H4 (cell line): Measurements from ENCODE around the gene NFATC1. TPM values are rescaled to one million over a fixed set of nuclear protein-coding genes. Genes with fewer than 3 reads are reported as not detected.
"Not testable (repeated sequence)": the region's sequence is repeated elsewhere in the genome, so short reads cannot be mapped to it uniquely, and the experiment has no call there.

Experiments
- DNase-seq: peaks from one replicate; pipeline ENCODE4 v3.0.0-alpha.2; 2015; ENCODE audit warnings: low spot score
- total RNA-seq: library from RNA; depleted of rRNA; stranded (reverse); fragments of >200 nt; shearing (Covaris generic); gene quantifications from 2 replicates; pipeline ENCODE4 v1.2.3, GENCODE V29; 2014

NFATC1 gene
- total RNA-seq, 1 experiment from 2014 or later: 4.3 TPM

GRCh38 chr18:79489051-79489898, 93.5 kb downstream of the NFATC1 start:
- no peak for DNase-seq

- DNase-seq: no peak
These were observed 94.3 kb downstream of the NFATC1 start for GRCh38 chr18:79489899-79490625.

- DNase-seq: no peak
These were observed 94.9 kb downstream of the NFATC1 start for GRCh38 chr18:79490626-79491041.

DNA sequence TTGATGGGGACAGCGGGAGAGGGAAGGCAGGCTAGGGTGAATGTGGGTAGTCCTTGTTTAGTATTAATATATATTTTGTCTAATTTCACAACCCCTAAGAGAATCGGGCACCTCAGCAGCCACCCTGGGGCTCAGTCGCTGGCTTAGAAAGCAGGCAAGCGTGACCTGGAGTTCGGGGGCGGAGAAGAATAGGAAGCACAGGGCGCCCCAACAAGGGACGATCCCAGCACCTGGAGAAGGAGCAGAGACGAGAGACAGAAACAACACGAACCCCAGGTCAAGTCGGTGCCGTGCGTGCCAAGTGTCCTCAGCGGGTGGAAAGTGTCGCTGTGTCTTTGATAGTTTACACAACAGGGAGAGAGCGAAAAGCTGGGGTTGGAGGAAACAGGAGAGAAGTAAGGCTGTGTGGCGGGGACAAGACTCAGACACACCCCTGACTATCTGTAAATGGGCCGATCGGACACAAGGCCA, 95.4 kb downstream of the NFATC1 start:
- DNase-seq: no peak

GRCh38 chr18:79493211-79493800, 97.6 kb downstream of the NFATC1 start:
- DNase-seq: no peak

- DNase-seq: no peak
These were observed 98.1 kb downstream of the NFATC1 start for GRCh38 chr18:79493801-79494211.

DNA sequence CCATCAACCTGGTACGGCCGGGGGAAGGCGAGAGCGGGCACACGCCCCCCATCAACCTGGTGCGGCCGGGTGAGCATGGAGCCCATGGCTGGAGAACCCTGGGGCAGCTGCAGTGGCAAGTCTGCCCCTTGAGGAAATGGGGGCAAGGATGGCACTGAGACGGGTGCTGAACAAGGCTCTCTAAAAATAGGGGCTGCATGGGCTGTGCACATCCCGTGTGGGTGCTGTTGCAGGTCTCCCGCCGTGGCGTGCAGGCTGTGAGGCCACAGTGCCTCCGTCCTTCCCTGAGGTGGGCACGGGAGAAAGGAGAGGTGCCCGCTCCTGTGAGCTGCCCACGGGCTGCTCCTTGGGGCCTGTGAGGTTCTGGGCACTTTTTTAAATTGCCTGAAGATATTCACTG, 99.2 kb downstream of the NFATC1 start:
- DNase-seq: no peak

DNA sequence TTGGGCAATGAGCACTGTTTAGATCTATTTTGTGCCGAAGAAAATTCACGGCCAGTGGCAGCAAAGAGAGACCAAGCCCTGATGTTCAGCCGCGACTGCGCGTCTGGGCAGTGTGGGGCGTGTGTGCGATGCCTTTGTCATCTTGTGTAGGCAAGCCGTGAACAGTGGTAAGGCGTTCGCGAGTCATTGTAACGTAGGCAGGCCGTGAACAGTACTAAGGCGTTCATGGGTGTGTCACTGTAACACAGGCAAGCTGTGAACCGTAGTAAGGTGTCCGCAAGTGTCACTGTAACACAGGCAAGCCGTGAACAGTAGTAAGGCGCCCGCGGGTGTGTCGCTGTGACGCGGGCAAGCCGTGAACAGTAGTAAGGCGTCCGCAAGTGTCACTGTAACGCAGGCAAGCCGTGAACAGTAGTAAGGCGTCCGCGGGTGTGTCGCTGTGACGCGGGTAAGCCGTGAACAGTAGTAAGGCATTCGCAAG, 99.9 kb downstream of the NFATC1 start:
- no peak for DNase-seq

GRCh38 chr18:79496237-79496977, 100.7 kb downstream of the NFATC1 start:
- DNase-seq: no peak

GRCh38 chr18:79496978-79497637, 101.4 kb downstream of the NFATC1 start:
- DNase-seq: no peak

GRCh38 chr18:79497638-79498081, 101.9 kb downstream of the NFATC1 start:
- DNase-seq: no peak

DNA sequence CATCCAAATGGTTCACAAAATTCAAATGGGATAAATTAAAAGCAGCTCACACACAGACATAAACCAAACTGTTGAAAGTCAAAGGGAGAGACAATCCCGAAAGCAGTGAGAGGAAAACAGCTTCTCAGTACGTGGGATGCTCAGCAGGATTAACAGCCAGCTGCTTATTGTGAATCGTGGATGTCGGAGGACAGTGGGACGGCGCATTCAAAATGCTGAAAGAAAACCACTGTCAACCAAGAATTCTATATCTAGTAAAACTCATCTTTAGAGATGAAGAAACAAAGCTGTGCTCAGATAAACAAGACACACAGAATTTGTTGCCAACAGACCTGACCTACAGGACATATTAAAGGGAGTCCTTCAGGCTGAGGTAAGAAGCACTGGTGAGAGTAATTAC, 102.9 kb downstream of the NFATC1 start:
- no peak for DNase-seq

DNA sequence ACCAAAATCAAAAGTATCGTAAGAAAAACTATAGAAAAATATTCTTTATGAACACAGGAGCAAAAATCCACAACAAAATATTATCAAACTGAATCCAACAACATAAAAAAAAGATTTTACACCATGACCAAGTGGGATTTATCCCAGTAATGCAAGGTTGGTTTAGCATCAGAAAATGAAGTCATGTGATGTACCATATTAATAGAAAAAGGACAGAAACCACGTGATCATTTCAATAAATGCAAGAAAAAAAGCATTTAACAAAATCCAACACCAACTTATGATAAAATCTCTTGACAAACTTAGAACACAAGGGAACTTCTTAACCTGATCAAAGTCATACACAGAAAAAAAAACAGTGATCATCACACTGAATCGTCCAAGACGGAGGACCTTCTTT, 105.3 kb downstream of the NFATC1 start:
- DNase-seq: no peak

DNA sequence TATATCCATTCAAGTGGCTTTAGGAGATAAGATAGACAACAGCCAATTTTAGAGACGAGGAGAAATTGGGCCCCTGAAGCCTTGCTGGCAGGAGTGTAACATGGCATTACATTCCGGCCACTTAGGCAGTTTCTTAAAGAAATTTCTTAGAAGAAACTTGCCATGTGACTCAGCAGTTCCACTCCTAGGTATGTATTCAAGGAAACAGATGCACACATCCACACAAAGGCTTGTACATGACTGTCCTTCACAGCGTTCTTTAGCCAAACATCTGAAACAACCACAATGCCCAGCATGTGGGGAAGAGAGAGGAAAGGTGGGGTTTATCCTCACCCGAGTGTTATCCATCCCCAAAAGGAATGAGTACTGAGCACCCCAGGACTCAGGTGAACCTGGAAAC, 107.1 kb downstream of the NFATC1 start:
- no peak for DNase-seq

DNA sequence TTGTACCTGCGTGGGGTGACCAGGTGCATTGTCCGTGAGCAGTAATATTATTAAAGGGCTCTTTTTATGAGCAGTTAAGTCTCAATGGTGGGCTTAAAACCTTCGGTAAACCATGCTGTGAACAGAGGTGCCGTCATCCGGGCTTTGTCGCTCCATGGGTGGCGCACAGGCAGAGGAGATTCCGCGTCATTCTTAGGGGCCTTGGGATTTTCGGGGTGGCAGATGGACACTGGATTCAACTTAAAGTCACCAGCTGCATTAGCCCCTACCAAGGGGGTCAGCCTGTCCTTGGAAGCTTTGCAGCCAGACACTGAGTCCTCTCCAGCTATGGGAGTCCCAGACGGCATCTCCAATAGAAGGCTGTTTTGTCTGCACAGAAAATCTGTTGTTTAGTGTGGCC, 107.7 kb downstream of the NFATC1 start:
- DNase-seq: no peak

GRCh38 chr18:79504034-79504433, 108.3 kb downstream of the NFATC1 start:
- DNase-seq: no peak

- not testable (repeated sequence) for DNase-seq
These were observed 108.8 kb downstream of the NFATC1 start for GRCh38 chr18:79504495-79504894.

GRCh38 chr18:79505465-79505864, 109.7 kb downstream of the NFATC1 start:
- DNase-seq: not testable (repeated sequence)

DNA sequence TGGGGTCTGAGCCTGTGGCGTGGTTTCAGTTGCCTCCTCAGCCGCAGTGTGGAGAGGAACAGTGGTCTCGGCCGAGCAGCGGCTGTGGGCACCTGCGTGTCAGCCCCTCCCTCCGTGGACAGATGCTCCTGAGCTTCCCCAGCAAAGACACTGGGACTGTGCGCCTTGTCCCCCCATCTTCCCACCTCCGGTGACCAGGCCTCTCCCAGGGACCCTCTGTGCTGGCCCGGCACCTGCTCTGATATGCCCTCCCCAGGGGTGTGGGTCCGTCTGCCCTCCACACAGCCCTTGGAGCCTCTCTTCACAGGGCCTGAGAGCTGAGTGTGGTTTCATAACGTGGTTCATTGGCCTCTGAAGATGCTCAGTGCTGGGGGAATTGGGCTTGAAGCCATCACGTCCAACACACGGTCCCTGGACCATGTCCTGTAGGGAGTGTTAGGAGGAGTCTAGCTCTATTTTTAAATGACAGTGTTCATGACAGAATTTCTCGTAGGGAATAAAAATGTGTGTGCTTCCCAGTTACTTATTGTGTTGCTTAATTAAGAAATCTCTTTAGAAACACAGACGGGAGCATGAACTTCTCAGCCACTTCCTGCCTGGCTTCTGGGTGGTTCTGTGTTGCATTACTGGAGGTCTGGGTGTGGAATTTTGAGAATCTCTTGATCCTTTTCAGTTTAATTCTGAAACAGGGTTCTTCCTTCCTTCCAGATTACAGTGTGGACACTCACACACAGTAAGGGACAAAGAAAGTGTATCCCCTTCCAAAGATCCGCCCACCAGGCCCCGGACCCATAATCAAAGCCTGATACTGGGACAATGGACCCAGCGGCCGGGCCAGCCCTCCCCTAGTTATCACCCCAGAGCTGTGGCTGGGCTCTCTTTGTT, 110.7 kb downstream of the NFATC1 start:
- no peak for DNase-seq

DNA sequence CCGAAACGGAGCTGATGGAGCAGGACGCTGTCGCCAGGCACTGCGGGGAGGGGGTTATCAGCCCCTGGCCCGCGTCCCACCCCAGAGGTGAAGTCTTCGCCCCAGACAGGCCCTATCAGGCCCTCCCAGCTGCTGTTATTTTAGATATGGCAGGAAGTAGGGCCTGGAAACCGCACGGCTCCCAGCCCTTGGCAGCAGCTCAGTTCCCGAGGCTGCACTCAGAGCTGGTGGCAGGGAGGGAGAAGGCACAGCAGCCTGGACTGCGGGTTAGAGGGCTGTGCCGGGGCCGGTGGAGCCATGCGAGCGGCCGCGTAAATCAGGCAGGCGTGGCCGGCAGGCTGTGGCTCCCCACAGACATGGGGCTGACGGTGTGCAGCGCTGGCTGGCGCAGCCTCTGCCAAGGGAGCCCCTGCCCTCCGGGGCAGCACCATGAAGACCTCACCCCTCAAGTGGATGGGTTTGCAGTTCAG, 111.4 kb downstream of the NFATC1 start:
- no peak for DNase-seq
